GM19468 (cell line): Measurements from ENCODE around the gene THRA.

Experiments
- ATAC-seq: cut with Tn5 transposase; IDR thresholded peaks from one replicate; pipeline ENCODE4 v1.9.1; 2021; ENCODE audit warnings: mild to moderate bottlenecking, moderate library complexity, moderate number of reproducible peaks; ENCODE audit not compliant: unreplicated experiment; ENCODE audit errors: extremely low read depth

Gene THRA

GRCh38 chr17:40063187-40063771, 514 bp downstream of the THRA start:
- ATAC-seq, result no peak

GRCh38 chr17:40063901-40064531, 1.3 kb downstream of the THRA start:
- ATAC-seq, result no peak

- ATAC-seq, result no peak
Measured at GRCh38 chr17:40064971-40065768, 2.4 kb downstream of the THRA start.

- no peak for ATAC-seq
Measured at GRCh38 chr17:40065769-40066510, 3.2 kb downstream of the THRA start.

GRCh38 chr17:40067710-40068109, 4.9 kb downstream of the THRA start:
- ATAC-seq, result no peak

GRCh38 chr17:40068129-40068581, 5.4 kb downstream of the THRA start:
- ATAC-seq, result no peak

- no peak for ATAC-seq
Measured at GRCh38 chr17:40068584-40068916, 5.8 kb downstream of the THRA start.

GRCh38 chr17:40068917-40069750, 6.4 kb downstream of the THRA start:
- ATAC-seq, result no peak

- no peak for ATAC-seq
Measured at GRCh38 chr17:40069751-40070708, 7.3 kb downstream of the THRA start.

GRCh38 chr17:40070709-40071312, 8.0 kb downstream of the THRA start:
- no peak for ATAC-seq

- no peak for ATAC-seq
Measured at GRCh38 chr17:40071313-40072039, 8.7 kb downstream of the THRA start.

- no peak for ATAC-seq
Measured at GRCh38 chr17:40072040-40072734, 9.4 kb downstream of the THRA start.

GRCh38 chr17:40072735-40073346, 10.1 kb downstream of the THRA start:
- ATAC-seq, result no peak

GRCh38 chr17:40073454-40074174, 10.8 kb downstream of the THRA start:
- no peak for ATAC-seq

GRCh38 chr17:40074175-40074512, 11.4 kb downstream of the THRA start:
- no peak for ATAC-seq

- ATAC-seq, result no peak
Measured at GRCh38 chr17:40074871-40075200, 12.1 kb downstream of the THRA start.
